ENCODE results near the gene PNO1. TPM values are rescaled to one million over a fixed set of nuclear protein-coding genes. Genes with fewer than 3 reads are reported as not detected.

Gene PNO1
- total RNA-seq, 6 experiments from 2014 or later = 4.7 to 12.7 (median 7.8) TPM

GRCh38 chr2:68167186-68167585, 9.5 kb downstream of the PNO1 start:
- ATAC-seq (no peak), DNase-seq (no peak)
- no peak for TF ChIP-seq CTCF (IDR thresholded peaks at IDR 0.05)
- TF ChIP-seq POLR2A (IDR thresholded peaks at IDR 0.05) = no peak
- no peaks in the 10 kb centered on the region for H3K9me3 ChIP-seq
- H3K4me3 ChIP-seq = no peak overlapping the region
- intact Hi-C loops (cut with DNase I) = no loop called here
- H3K27me3 ChIP-seq = no peaks in the 10 kb centered on the region
- H3K4me1 ChIP-seq = no peaks in the 10 kb centered on the region
- WGBS (ENCODE audit: insufficient coverage, low coverage, low lambda C conversion rate, missing lambda C conversion rate) = 86% methylated on average over 3 of the region's 3 CpGs
- peaks cover 0 to 22% (median 2%) of the 10 kb centered on the region in 4 donors for H3K36me3 ChIP-seq
- H3K27ac ChIP-seq = no peak overlapping the region

GRCh38 chr2:68169308-68169707, 11.6 kb downstream of the PNO1 start:
- Histone ChIP-seq H3K27me3 (no peaks in the 10 kb centered on the region), H3K27ac (no peak overlapping the region), H3K36me3 (peaks cover 0 to 6% (median 2%) of the 10 kb centered on the region in 4 donors), H3K9me3 (no peaks in the 10 kb centered on the region), H3K4me3 (no peak overlapping the region), H3K4me1 (no peaks in the 10 kb centered on the region)
- TF ChIP-seq CTCF (IDR thresholded peaks at IDR 0.05) (no peak), POLR2A (IDR thresholded peaks at IDR 0.05) (no peak)
- intact Hi-C loops (cut with DNase I) = no loop called here
- DNase-seq (no peak), ATAC-seq (no peak)
- 94% methylated on average over 4 of the region's 4 CpGs for WGBS (ENCODE audit: insufficient coverage, low coverage, low lambda C conversion rate, missing lambda C conversion rate)

GRCh38 chr2:68171146-68171545, 13.5 kb downstream of the PNO1 start:
- H3K9me3 ChIP-seq = no peaks in the 10 kb centered on the region
- no peak overlapping the region for H3K27ac ChIP-seq
- no peaks in the 10 kb centered on the region for H3K27me3 ChIP-seq
- DNase-seq = no peak
- ATAC-seq = no peak
- H3K4me1 ChIP-seq = no peaks in the 10 kb centered on the region
- 97% methylated on average over 7 of the region's 7 CpGs for WGBS (ENCODE audit: insufficient coverage, low coverage, low lambda C conversion rate, missing lambda C conversion rate)
- H3K4me3 ChIP-seq = no peak overlapping the region
- intact Hi-C loops (cut with DNase I) = no loop called here
- peaks cover 0 to 13% (median 2%) of the 10 kb centered on the region in 4 donors for H3K36me3 ChIP-seq
- TF ChIP-seq POLR2A (IDR thresholded peaks at IDR 0.05) (no peak), CTCF (IDR thresholded peaks at IDR 0.05) (no peak)

- 91% methylated on average over 4 of the region's 4 CpGs for WGBS (ENCODE audit: insufficient coverage, low coverage, low lambda C conversion rate, missing lambda C conversion rate)
- Histone ChIP-seq H3K27ac (no peak overlapping the region), H3K36me3 (peaks cover 0 to 13% (median 2%) of the 10 kb centered on the region in 4 donors), H3K4me3 (no peak overlapping the region), H3K27me3 (no peaks in the 10 kb centered on the region), H3K4me1 (no peaks in the 10 kb centered on the region), H3K9me3 (no peaks in the 10 kb centered on the region)
- TF ChIP-seq CTCF (IDR thresholded peaks at IDR 0.05) (no peak), POLR2A (IDR thresholded peaks at IDR 0.05) (no peak)
- no peak for DNase-seq
- intact Hi-C loops (cut with DNase I) = no loop called here
- no peak for ATAC-seq
Observed at GRCh38 chr2:68171684-68172083, 14.0 kb downstream of the PNO1 start.

GRCh38 chr2:68172521-68172920, 14.8 kb downstream of the PNO1 start:
- no peaks in the 10 kb centered on the region for H3K9me3 ChIP-seq
- DNase-seq (no peak), ATAC-seq (no peak)
- H3K36me3 ChIP-seq = peaks cover 0 to 13% (median 2%) of the 10 kb centered on the region in 4 donors
- TF ChIP-seq POLR2A (IDR thresholded peaks at IDR 0.05) (no peak), CTCF (IDR thresholded peaks at IDR 0.05) (no peak)
- intact Hi-C loops (cut with DNase I) = no loop called here
- 58% methylated on average over 2 of the region's 2 CpGs for WGBS (ENCODE audit: insufficient coverage, low coverage, low lambda C conversion rate, missing lambda C conversion rate)
- no peaks in the 10 kb centered on the region for H3K4me1 ChIP-seq
- no peak overlapping the region for H3K27ac ChIP-seq
- no peaks in the 10 kb centered on the region for H3K27me3 ChIP-seq
- H3K4me3 ChIP-seq = no peak overlapping the region
